Measurements from ENCODE around the gene OR5K1.

Gene OR5K1

GRCh38 chr3:98462901-98463300 lies at the start of gene OR5K1:
OR5K1 (plus strand) TSS chr3:98463201; CDS start chr3:98469577, 6,376 bp downstream.
- DNase-seq = no peak

- no peak for DNase-seq
These were observed 30.4 kb upstream of the OR5K1 start for GRCh38 chr3:98432575-98432974.

- no peak for DNase-seq
These were observed 29.2 kb upstream of the OR5K1 start for GRCh38 chr3:98433764-98434163.

- DNase-seq = no peak
These were observed 28.6 kb upstream of the OR5K1 start for GRCh38 chr3:98434412-98434811.

GRCh38 chr3:98440283-98440682 lies 22.7 kb upstream of the OR5K1 start:
- no peak for DNase-seq

- DNase-seq = no peak
These were observed 17.0 kb upstream of the OR5K1 start for GRCh38 chr3:98445949-98446406.

GRCh38 chr3:98449606-98450193 lies 13.3 kb upstream of the OR5K1 start:
- no peak for DNase-seq

- no peak for DNase-seq
These were observed 12.6 kb upstream of the OR5K1 start for GRCh38 chr3:98450372-98450771.

- no peak for DNase-seq
These were observed 9.2 kb upstream of the OR5K1 start for GRCh38 chr3:98453827-98454226.

GRCh38 chr3:98454929-98455328 lies 8.1 kb upstream of the OR5K1 start:
- no peak for DNase-seq

GRCh38 chr3:98457543-98457942 lies 5.5 kb upstream of the OR5K1 start:
- no peak for DNase-seq

GRCh38 chr3:98460220-98460619 lies 2.8 kb upstream of the OR5K1 start:
- no peak for DNase-seq

GRCh38 chr3:98482717-98483482 lies 19.9 kb downstream of the OR5K1 start:
- DNase-seq = no peak

GRCh38 chr3:98483626-98484025 lies 20.6 kb downstream of the OR5K1 start:
- DNase-seq = no peak

GRCh38 chr3:98497381-98497780 lies 34.4 kb downstream of the OR5K1 start, which contains the start of gene OR5K2:
OR5K2 (plus strand) TSS chr3:98497681; CDS start chr3:98497681, 0 bp downstream.
- DNase-seq = no peak

- DNase-seq = no peak
These were observed 37.0 kb downstream of the OR5K1 start for GRCh38 chr3:98500019-98500418.

- DNase-seq = no peak
These were observed 38.3 kb downstream of the OR5K1 start for GRCh38 chr3:98501270-98501669.

GRCh38 chr3:98501863-98502576 lies 39.0 kb downstream of the OR5K1 start:
- no peak for DNase-seq

GRCh38 chr3:98504539-98504938 lies 41.5 kb downstream of the OR5K1 start:
- no peak for DNase-seq

- no peak for DNase-seq
These were observed 45.6 kb downstream of the OR5K1 start for GRCh38 chr3:98508582-98508981.

GRCh38 chr3:98512576-98512975 lies 49.6 kb downstream of the OR5K1 start:
- no peak for DNase-seq

- DNase-seq = no peak
These were observed 50.1 kb downstream of the OR5K1 start for GRCh38 chr3:98513091-98513511.

GRCh38 chr3:98513736-98514135 lies 50.7 kb downstream of the OR5K1 start:
- no peak for DNase-seq

- DNase-seq = no peak
These were observed 51.9 kb downstream of the OR5K1 start for GRCh38 chr3:98514948-98515347.

Measured in NCI-H1694 treated with DMSO at 0.1 percent for 48 hours (cell line).